Measurements from ENCODE around the gene STX10. TPM values are rescaled to one million over a fixed set of nuclear protein-coding genes. Genes with fewer than 3 reads are reported as not detected.

Gene STX10, protein sequence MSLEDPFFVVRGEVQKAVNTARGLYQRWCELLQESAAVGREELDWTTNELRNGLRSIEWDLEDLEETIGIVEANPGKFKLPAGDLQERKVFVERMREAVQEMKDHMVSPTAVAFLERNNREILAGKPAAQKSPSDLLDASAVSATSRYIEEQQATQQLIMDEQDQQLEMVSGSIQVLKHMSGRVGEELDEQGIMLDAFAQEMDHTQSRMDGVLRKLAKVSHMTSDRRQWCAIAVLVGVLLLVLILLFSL
- 46.2 to 61.2 TPM (median 55.5 TPM) in 5 replicates for total RNA-seq (2022; extraction: Qiagen RNA extraction; ENCODE audit: low read depth)

DNA sequence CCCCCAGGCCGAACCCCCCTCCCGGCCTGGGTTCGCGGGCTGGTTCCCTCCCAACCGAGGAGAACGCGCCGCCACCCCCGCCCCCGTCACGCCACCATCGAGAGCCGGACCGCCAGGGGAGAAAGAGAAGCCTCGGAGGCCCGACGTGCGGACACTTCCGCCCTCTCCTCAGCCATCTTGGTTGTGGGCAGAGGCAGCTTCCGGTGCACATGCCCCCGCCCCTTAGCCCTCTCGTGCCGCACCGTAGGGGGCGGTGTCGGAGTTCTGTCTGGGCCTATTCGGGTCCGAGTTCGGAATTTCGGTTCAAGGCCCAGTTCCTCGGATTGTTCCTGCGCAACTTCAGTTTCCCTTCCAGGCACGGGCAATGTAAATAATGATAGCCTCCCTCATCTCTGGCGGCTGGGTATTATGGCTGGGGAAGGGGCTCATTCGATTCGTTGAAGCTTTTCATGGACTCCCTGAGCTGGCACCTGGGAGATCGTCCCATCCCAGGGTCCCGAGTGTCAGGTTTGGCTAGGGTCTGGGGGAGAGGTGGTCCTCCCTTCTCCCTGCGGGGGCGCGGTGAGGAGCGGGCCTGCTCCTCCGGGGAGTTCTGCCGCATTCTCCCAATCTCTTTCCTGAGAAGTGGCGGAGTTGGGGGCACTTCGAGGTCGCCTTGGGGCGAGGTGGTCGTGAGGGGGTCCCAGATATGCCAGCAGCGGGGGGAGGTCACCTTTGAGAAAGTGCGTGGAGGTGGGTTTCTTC is at the start of gene STX10, which contains the start of gene IER2:
Gene STX10, minus strand, starts transcription at position 189 of the 744 bp plus-strand sequence. CDS start 202 bp downstream, outside the sequence.
Gene IER2, plus strand, starts transcription at position 225 of the 744 bp plus-strand sequence. CDS start 2,776 bp downstream, outside the sequence.

DNA sequence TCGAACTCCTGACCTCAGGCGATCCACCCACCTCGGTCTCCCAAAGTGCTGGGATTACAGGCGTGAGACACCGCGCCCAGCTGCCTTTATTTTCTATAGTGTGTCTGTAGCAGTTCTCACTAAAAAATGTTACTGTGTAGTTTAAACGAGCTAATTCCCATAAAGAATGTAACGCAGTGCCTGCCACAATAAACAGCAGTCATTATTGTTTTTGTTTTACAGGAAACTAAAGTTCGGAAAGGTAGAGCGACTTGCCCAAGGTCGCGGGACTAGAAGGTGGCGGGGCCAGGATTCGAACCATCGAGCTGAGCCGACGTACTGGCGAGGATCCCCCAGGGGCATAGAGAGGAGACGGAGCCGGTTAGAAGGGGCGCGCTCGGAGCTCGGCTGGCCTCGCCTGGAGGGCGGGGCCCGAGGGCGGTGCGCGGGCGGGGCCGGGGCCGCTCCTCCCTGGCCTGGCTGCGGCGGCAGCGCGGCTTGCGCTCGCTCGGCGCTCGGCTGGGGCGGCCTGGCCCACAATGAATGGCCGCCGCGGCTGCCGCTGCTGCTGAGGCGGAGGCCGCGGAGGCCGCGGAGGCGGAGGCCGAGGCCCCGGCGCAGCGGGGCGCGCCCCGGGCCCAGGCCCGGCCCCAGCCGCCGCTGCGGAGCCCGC is 32.3 kb downstream of the STX10 start, which contains the start of gene NACC1:
Gene NACC1, plus strand, starts transcription at position 493 of the 652 bp plus-strand sequence. CDS start 16,944 bp downstream, outside the sequence.

DNA sequence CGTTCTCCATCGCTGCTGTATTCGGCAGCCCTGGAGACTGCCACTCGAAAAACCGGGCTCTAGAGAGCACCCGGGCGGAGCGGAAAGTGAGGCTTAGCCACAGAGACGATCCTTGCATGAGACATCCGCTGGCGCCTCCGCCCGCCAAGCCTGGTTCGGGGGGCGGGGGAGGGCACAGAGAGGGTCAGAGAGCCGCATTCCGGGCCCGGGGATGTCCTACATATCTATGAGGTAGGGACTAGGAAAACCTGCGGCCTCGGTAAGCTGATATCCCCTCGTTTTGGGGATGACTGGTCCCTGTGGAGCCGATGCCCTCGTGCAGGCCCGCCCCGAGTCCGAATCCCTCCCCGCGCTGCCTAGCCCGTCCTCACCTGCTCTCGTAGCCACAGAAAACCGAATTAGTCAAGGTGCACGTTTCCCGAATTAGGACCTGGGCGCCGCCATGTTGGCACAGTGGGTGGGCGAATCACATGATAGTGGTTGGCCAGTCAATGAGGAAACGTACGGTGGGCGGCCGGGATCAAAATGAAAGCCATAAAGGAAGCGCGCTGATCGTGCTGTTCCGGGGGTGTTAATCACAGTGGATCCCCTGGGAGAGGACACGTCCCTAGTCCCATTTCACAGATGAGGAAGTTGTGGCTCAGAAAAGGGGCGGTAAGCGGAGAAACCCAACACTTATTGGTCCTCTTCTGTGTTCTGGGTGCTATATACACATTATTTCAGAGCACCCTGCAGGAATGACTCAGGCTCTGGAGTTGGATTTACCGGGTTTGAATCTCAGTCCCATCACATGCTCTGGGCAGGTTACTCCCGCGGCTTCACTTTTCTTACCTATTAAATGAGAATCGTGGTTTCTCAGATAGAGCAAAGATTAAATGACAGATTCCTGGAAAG is 33.6 kb downstream of the STX10 start, which contains the start of gene TRMT1:
Gene TRMT1, minus strand, starts transcription at position 459 of the 894 bp plus-strand sequence. Its CDS starts 341 bp downstream, at position 118.

DNA sequence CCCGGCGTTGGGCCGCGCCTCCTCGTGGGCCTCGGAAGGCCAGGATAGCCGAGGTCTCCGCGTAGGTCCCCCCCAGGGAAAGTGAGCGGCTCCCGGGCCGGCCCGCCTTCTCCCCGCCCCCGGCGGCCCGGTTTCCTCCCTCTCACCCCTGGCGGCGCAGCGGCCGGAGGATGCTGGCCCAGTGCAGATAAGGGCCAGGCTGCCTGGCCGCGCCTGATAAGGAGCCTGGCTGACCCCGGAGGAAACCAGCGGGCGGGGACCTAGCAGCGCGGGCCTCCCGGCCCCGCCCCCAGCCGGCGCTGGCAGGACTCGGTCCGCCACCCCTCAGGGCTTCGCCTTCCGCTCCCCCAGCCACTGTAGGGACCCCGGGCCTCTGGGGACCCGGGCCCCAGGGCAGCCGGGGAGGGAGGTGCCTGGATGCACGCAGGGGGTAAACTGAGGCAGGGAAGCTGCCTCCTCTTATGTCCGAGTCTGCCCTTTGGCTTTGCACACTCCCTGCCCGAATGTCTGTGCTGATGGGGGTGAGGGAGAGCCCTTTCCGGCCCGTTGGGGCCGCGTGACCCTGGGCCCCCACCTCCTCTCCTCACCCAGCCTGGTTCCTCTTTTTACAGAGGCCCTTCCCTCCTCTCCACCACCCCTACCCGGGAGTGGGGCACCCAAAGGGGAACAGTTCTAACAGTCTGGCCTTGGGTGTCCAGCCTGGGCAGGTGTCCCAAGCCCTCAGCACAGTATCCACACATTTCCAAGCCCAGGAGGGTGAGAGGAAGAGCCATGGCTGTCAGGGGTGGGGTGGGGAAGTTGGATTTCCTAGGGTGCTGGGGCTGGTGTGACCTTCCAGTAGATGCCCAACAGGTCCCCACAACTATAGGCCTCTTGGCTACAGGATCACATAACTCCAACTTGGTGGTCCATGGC is 47.3 kb downstream of the STX10 start, which contains the start of gene LYL1:
Gene LYL1, minus strand, starts transcription at position 193 of the 915 bp plus-strand sequence. CDS start 1,687 bp downstream, outside the sequence.

Other genes with a start within 250 kb of the STX10 start
- 0.31 to 0.57 TPM (median 0.46 TPM) in 5 replicates for gene SYCE2, start 231.1 kb downstream of the STX10 start, total RNA-seq (2022; extraction: Qiagen RNA extraction; ENCODE audit: low read depth)
- 68.3 to 85.5 TPM (median 73.0 TPM) in 5 replicates for gene FARSA, start 216.7 kb downstream of the STX10 start, total RNA-seq (2022; extraction: Qiagen RNA extraction; ENCODE audit: low read depth)
- gene CALR, start 211.8 kb downstream of the STX10 start, total RNA-seq (2022; extraction: Qiagen RNA extraction; ENCODE audit: low read depth), result 516 to 561 TPM (median 539 TPM) in 5 replicates
- gene RAD23A, start 204.5 kb downstream of the STX10 start, total RNA-seq (2022; extraction: Qiagen RNA extraction; ENCODE audit: low read depth), result 71.4 to 85.6 TPM (median 80.8 TPM) in 5 replicates
- 28.0 to 55.0 TPM (median 47.7 TPM) in 5 replicates for gene GADD45GIP1, start 193.2 kb downstream of the STX10 start, total RNA-seq (2022; extraction: Qiagen RNA extraction; ENCODE audit: low read depth)
- gene DAND5, start 180.8 kb downstream of the STX10 start, total RNA-seq (2022; extraction: Qiagen RNA extraction; ENCODE audit: low read depth), result 0.07 to 0.13 TPM (median 0.11 TPM) in 3 of 5 replicates, not detected in the others
- 4.0 to 5.8 TPM (median 4.2 TPM) in 5 replicates for gene NFIX, start 154.9 kb downstream of the STX10 start, total RNA-seq (2022; extraction: Qiagen RNA extraction; ENCODE audit: low read depth)
- 0.45 to 0.92 TPM (median 0.72 TPM) in 5 replicates for gene LYL1, start 47.5 kb downstream of the STX10 start, total RNA-seq (2022; extraction: Qiagen RNA extraction; ENCODE audit: low read depth)
- 37.9 to 47.9 TPM (median 39.5 TPM) in 5 replicates for gene TRMT1, start 33.6 kb downstream of the STX10 start, total RNA-seq (2022; extraction: Qiagen RNA extraction; ENCODE audit: low read depth)
- gene NACC1, start 32.1 kb downstream of the STX10 start, total RNA-seq (2022; extraction: Qiagen RNA extraction; ENCODE audit: low read depth), result 41.1 to 53.3 TPM (median 41.8 TPM) in 5 replicates
- gene IER2, start within 50 bp of the STX10 start, total RNA-seq (2022; extraction: Qiagen RNA extraction; ENCODE audit: low read depth), result 70.5 to 82.0 TPM (median 76.6 TPM) in 5 replicates